ENCODE measurements around the gene TOP3A.

- TF ChIP-seq CTCF (IDR thresholded peaks at IDR 0.05) (no peak), POLR2A (IDR thresholded peaks at IDR 0.05) (no peak), POLR2AphosphoS5 (IDR thresholded peaks at IDR 0.05) (no peak)
Measured at GRCh38 chr17:18230288-18231141, 84.3 kb downstream of the TOP3A start.

Data from transverse colon (tissue), 4 donors.